Liver (tissue), 9 donors: ENCODE measurements around the gene SPTBN1. TPM values are rescaled to one million over a fixed set of nuclear protein-coding genes. Genes with fewer than 3 reads are reported as not detected.

Experiments used
- DNase-seq: peaks from one replicate; pipeline ENCODE4 v3.0.0-alpha.2; 2017; ENCODE audit warnings: low spot score
- H3K27ac ChIP-seq, 2 donors: one replicate each; pipeline ENCODE4 v1.7.0; 2013; ENCODE audit warnings: inconsistent platforms in 2 of 2, low read length in 2 of 2, control low read depth in 1 of 2, low read depth in 1 of 2, mild to moderate bottlenecking in 1 of 2
- H3K27me3 ChIP-seq, 4 donors: one replicate each; pipeline versions ENCODE4 v1.6.1 to v1.7.0; 2013; ENCODE audit warnings: low read length in 3 of 4, inconsistent platforms in 1 of 4, mild to moderate bottlenecking in 1 of 4, moderate library complexity in 1 of 4; ENCODE audit not compliant: control insufficient read depth in 4 of 4, insufficient read depth in 4 of 4
- H3K36me3 ChIP-seq, 4 donors: one replicate each; pipeline versions ENCODE4 v1.6.1 to v1.7.0; 2013; ENCODE audit warnings: low read length in 3 of 4, mild to moderate bottlenecking in 3 of 4, low read depth in 1 of 4, moderate library complexity in 1 of 4; ENCODE audit not compliant: control insufficient read depth in 4 of 4, insufficient read depth in 3 of 4
- H3K4me1 ChIP-seq, 4 donors: one replicate each; pipeline versions ENCODE4 v1.6.1 to v1.7.0; 2013; ENCODE audit warnings: low read length in 3 of 4, mild to moderate bottlenecking in 3 of 4, moderate library complexity in 1 of 4; ENCODE audit not compliant: control insufficient read depth in 4 of 4, insufficient read depth in 4 of 4
- H3K4me3 ChIP-seq, 3 donors: one replicate each; pipeline versions ENCODE4 v1.6.1 to v1.7.0; 2013; ENCODE audit warnings: low read length in 3 of 3, control low read depth in 1 of 3, low read depth in 1 of 3, mild to moderate bottlenecking in 1 of 3
- H3K9ac ChIP-seq, 2 donors: one replicate each; pipeline ENCODE4 v1.7.0; 2013; ENCODE audit warnings: low read length in 2 of 2, mild to moderate bottlenecking in 2 of 2, moderate library complexity in 2 of 2, control low read depth in 1 of 2, low read depth in 1 of 2
- H3K9me3 ChIP-seq, 4 donors: one replicate each; pipeline versions ENCODE4 v1.6.1 to v1.7.0; 2013; ENCODE audit warnings: low read length in 3 of 4; ENCODE audit not compliant: control insufficient read depth in 4 of 4
- EGR1 ChIP-seq, 2 donors: IDR thresholded peaks; 2 replicates each; pipeline ENCODE4 v1.6.1; 2016 to 2018; ENCODE audit warnings: antibody characterized with exemption in 2 of 2, low read depth in 2 of 2
- FOXA1 ChIP-seq: IDR thresholded peaks from 2 replicates; pipeline ENCODE4 v1.6.1; 2016; ENCODE audit warnings: antibody characterized with exemption
- FOXA2 ChIP-seq: IDR thresholded peaks from 2 replicates; pipeline ENCODE4 v1.6.1; 2016; ENCODE audit warnings: antibody characterized with exemption
- GABPA ChIP-seq, 2 donors: IDR thresholded peaks in 1 of 2; conservative IDR thresholded peaks in 1 of 2; 2 replicates each; pipeline ENCODE4 v1.6.1; 2016; ENCODE audit warnings: antibody characterized with exemption in 2 of 2, mild to moderate bottlenecking in 1 of 2, moderate library complexity in 1 of 2
- HNF4A ChIP-seq, 2 donors: conservative IDR thresholded peaks; 2 replicates each; pipeline ENCODE4 v1.6.1; 2016; ENCODE audit warnings: antibody characterized with exemption in 2 of 2, mild to moderate bottlenecking in 2 of 2
- HNF4G ChIP-seq: IDR thresholded peaks from 2 replicates; pipeline ENCODE4 v1.6.1; 2016; ENCODE audit warnings: antibody characterized with exemption
- JUND ChIP-seq, 2 donors: IDR thresholded peaks; 2 replicates each; pipeline ENCODE4 v1.6.1; 2016; ENCODE audit warnings: antibody characterized with exemption in 2 of 2
- NR2F2 ChIP-seq: IDR thresholded peaks from 2 replicates; pipeline ENCODE4 v1.6.1; 2016; ENCODE audit warnings: antibody characterized with exemption
- RAD21 ChIP-seq, 2 donors: IDR thresholded peaks; 2 replicates each; pipeline ENCODE4 v1.6.1; 2016; ENCODE audit warnings: antibody characterized with exemption in 2 of 2, mild to moderate bottlenecking in 2 of 2
- RXRA ChIP-seq, 2 donors: IDR thresholded peaks; 2 replicates each; pipeline ENCODE4 v1.6.1; 2017 to 2018; ENCODE audit warnings: antibody characterized with exemption in 2 of 2, mild to moderate bottlenecking in 1 of 2
- SP1 ChIP-seq: IDR thresholded peaks from 2 replicates; pipeline ENCODE4 v1.6.1; 2018; ENCODE audit warnings: antibody characterized with exemption, mild to moderate bottlenecking
- TAF1 ChIP-seq: conservative IDR thresholded peaks from 2 replicates; pipeline ENCODE4 v1.6.1; 2016; ENCODE audit warnings: antibody characterized with exemption, mild to moderate bottlenecking
- YY1 ChIP-seq: IDR thresholded peaks from 2 replicates; pipeline ENCODE4 v1.6.1; 2016; ENCODE audit warnings: antibody characterized with exemption, mild to moderate bottlenecking
- WGBS: extraction: QIAGEN DNeasy Blood & Tissue Kit; methylation state at CpG from one replicate; pipeline ENCODE4 v1.1.7; 2013; 5-methylcytosine and 5-hydroxymethylcytosine counted together
- polyA plus RNA-seq, 2 donors: library from polyadenylated mRNA; stranded (reverse) in 1 of 2; unstranded in 1 of 2; fragments of 200-250 nt in 1 of 2; fragments of >200 nt in 1 of 2; fragmentation: Nextera tagmentation in 1 of 2; extraction: Ambion mirVana in 1 of 2; gene quantifications; one replicate each; pipeline versions ENCODE4 v1.2.1 to v1.2.3, GENCODE V29; 2013 to 2015
- total RNA-seq, 2 donors: library from RNA; depleted of rRNA; stranded (reverse); fragments of >200 nt; gene quantifications; one replicate each; pipeline ENCODE4 v1.2.3, GENCODE V29; 2014
- TF ChIP-seq, protein P1 (sequence below): IDR thresholded peaks from 2 replicates; pipeline ENCODE4 v1.6.1; 2016; ENCODE audit warnings: antibody characterized with exemption
- TF ChIP-seq, protein P2 (sequence below): IDR thresholded peaks from 2 replicates; pipeline ENCODE4 v1.6.1; 2016; ENCODE audit warnings: antibody characterized with exemption, mild to moderate bottlenecking
- TF ChIP-seq, protein P3 (sequence below): IDR thresholded peaks from 2 replicates; pipeline ENCODE4 v1.6.1; 2016; ENCODE audit warnings: antibody characterized with exemption
- TF ChIP-seq, protein P4 (sequence below): fragments of 150-350 bp; IDR thresholded peaks from 2 replicates; pipeline ENCODE4 v1.5.1; 2017; ENCODE audit warnings: improper control_type of control experiment, low read depth, low read length; ENCODE audit not compliant: missing input control
- TF ChIP-seq, protein P5 (sequence below): IDR thresholded peaks from 2 replicates; pipeline ENCODE4 v1.6.1; 2016; ENCODE audit warnings: antibody characterized with exemption
- donor health status: healthy.
- donor health status: healthy.
- donor health status: healthy.
- donor health status: healthy.
- donor health status: healthy.

The SPTBN1 gene
- total and polyA plus RNA-seq, 4 donors, result 44.8 to 191 (median 75.9) TPM

DNA sequence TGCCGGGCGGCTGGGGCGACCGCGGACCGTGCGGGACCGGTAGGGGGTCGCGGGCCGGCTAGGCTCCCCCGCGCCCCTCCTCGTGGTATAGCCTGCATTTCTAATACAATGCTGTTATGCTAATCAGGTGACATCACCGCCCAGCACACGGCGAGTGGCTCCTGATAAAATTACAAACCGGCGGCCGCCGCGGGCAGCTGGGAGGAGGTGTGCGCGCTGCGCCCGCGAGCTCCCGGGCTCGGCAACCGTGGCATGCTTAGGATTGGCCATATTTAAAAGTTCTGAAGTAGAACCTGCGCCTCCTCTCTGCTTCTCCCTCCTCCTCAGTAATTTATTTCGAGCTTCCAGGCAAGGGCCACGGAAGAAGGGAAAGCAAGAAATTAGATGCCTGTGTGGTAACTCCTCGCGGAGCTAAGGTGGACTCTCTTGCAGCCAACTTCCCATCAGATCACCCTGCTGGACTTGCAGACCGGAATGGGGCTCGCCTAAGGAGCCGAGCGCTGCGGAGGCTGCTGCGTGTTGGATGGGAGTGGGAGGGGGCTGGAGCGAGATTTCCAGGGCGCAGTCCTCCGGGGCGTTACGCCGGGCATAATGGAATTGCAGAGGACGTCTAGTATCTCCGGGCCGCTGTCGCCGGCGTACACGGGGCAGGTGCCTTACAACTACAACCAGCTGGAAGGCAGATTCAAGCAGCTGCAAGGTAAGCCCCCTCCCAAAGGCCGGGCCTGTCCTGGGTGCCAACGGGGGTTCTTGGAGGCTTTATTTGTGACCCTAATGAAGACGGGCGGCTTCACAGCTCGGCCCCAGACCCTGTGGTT lies 102.3 kb downstream of the SPTBN1 start:
- peak; percentile 67 for DNase-seq
- Histone ChIP-seq H3K9me3 (no peaks in the 10 kb centered on the region), H3K36me3 (no peaks in the 10 kb centered on the region), H3K9ac (peak overlapping the region; percentile 98 to 100), H3K4me1 (peaks cover 10 to 46% (median 14%) of the 10 kb centered on the region in 4 donors), H3K27me3 (no peaks in the 10 kb centered on the region), H3K27ac (peak overlapping the region; percentile 96 to 99), H3K4me3 (peak overlapping the region; percentile 71 to 90 (median 87))
- TF ChIP-seq, protein P1, sequence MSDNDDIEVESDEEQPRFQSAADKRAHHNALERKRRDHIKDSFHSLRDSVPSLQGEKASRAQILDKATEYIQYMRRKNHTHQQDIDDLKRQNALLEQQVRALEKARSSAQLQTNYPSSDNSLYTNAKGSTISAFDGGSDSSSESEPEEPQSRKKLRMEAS, result no peak
- peak in 1 of 2 donors; percentile 31 for TF ChIP-seq JUND (IDR thresholded peaks at IDR 0.05)
- no peak for TF ChIP-seq FOXA2
- peak; percentile 68 for TF ChIP-seq YY1
- TF ChIP-seq TAF1, result peak; percentile 67
- TF ChIP-seq, protein P2, sequence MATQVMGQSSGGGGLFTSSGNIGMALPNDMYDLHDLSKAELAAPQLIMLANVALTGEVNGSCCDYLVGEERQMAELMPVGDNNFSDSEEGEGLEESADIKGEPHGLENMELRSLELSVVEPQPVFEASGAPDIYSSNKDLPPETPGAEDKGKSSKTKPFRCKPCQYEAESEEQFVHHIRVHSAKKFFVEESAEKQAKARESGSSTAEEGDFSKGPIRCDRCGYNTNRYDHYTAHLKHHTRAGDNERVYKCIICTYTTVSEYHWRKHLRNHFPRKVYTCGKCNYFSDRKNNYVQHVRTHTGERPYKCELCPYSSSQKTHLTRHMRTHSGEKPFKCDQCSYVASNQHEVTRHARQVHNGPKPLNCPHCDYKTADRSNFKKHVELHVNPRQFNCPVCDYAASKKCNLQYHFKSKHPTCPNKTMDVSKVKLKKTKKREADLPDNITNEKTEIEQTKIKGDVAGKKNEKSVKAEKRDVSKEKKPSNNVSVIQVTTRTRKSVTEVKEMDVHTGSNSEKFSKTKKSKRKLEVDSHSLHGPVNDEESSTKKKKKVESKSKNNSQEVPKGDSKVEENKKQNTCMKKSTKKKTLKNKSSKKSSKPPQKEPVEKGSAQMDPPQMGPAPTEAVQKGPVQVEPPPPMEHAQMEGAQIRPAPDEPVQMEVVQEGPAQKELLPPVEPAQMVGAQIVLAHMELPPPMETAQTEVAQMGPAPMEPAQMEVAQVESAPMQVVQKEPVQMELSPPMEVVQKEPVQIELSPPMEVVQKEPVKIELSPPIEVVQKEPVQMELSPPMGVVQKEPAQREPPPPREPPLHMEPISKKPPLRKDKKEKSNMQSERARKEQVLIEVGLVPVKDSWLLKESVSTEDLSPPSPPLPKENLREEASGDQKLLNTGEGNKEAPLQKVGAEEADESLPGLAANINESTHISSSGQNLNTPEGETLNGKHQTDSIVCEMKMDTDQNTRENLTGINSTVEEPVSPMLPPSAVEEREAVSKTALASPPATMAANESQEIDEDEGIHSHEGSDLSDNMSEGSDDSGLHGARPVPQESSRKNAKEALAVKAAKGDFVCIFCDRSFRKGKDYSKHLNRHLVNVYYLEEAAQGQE, result peak; percentile 70
- peak; percentile 6 to 14 for TF ChIP-seq RAD21 (IDR thresholded peaks at IDR 0.05)
- 1% methylated on average over 59 of the region's 59 CpGs for WGBS

DNA sequence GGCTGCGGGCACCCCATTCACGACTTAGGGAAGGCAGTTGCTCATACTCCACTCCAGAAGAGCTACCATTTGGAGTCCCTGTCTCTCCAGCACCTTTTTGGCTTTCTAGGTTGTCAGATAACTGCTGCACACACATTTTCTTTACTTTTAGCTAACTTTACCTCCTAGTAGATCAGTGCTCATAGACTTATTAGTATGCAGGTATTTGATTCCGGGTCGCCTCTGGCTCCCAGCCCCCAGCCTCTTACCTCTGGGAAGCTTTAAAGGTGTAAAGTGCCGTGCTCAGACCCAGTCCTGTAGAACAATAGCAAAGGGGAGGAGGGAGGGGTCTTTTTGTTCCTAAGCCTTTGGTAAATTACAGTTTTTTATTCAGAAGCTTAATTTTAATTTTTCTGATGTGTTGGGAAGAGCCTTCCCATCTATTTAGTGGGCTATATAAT lies 102.9 kb downstream of the SPTBN1 start:
- H3K27ac ChIP-seq, result peak overlapping the region; percentile 96 to 99
- no peaks in the 10 kb centered on the region for H3K9me3 ChIP-seq
- WGBS, result 7% methylated on average over 5 of the region's 5 CpGs
- peaks cover 12 to 50% (median 16%) of the 10 kb centered on the region in 4 donors for H3K4me1 ChIP-seq
- H3K4me3 ChIP-seq, result peak overlapping the region; percentile 71 to 90 (median 87)
- DNase-seq, result no peak
- no peaks in the 10 kb centered on the region for H3K27me3 ChIP-seq
- no peaks in the 10 kb centered on the region for H3K36me3 ChIP-seq
- TF ChIP-seq JUND (IDR thresholded peaks at IDR 0.05) (no peak), RAD21 (IDR thresholded peaks at IDR 0.05) (no peak), FOXA1 (no peak), GABPA (IDR thresholded peaks at IDR 0.05 in 1 of 2, conservative IDR thresholded peaks at IDR 0.05 in 1 of 2) (no peak), FOXA2 (no peak), HNF4G (no peak), YY1 (no peak), TAF1 (no peak), NR2F2 (no peak), HNF4A (conservative IDR thresholded peaks at IDR 0.05) (no peak), EGR1 (IDR thresholded peaks at IDR 0.05; ENCODE audit: low read depth in 2 of 2) (no peak), SP1 (no peak), RXRA (IDR thresholded peaks at IDR 0.05) (no peak)
- TF ChIP-seq, protein P3, sequence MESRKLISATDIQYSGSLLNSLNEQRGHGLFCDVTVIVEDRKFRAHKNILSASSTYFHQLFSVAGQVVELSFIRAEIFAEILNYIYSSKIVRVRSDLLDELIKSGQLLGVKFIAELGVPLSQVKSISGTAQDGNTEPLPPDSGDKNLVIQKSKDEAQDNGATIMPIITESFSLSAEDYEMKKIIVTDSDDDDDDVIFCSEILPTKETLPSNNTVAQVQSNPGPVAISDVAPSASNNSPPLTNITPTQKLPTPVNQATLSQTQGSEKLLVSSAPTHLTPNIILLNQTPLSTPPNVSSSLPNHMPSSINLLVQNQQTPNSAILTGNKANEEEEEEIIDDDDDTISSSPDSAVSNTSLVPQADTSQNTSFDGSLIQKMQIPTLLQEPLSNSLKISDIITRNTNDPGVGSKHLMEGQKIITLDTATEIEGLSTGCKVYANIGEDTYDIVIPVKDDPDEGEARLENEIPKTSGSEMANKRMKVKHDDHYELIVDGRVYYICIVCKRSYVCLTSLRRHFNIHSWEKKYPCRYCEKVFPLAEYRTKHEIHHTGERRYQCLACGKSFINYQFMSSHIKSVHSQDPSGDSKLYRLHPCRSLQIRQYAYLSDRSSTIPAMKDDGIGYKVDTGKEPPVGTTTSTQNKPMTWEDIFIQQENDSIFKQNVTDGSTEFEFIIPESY, result no peak
- TF ChIP-seq, protein P1, result no peak
- TF ChIP-seq, protein P4, sequence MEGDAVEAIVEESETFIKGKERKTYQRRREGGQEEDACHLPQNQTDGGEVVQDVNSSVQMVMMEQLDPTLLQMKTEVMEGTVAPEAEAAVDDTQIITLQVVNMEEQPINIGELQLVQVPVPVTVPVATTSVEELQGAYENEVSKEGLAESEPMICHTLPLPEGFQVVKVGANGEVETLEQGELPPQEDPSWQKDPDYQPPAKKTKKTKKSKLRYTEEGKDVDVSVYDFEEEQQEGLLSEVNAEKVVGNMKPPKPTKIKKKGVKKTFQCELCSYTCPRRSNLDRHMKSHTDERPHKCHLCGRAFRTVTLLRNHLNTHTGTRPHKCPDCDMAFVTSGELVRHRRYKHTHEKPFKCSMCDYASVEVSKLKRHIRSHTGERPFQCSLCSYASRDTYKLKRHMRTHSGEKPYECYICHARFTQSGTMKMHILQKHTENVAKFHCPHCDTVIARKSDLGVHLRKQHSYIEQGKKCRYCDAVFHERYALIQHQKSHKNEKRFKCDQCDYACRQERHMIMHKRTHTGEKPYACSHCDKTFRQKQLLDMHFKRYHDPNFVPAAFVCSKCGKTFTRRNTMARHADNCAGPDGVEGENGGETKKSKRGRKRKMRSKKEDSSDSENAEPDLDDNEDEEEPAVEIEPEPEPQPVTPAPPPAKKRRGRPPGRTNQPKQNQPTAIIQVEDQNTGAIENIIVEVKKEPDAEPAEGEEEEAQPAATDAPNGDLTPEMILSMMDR, result no peak
- TF ChIP-seq, protein P5, sequence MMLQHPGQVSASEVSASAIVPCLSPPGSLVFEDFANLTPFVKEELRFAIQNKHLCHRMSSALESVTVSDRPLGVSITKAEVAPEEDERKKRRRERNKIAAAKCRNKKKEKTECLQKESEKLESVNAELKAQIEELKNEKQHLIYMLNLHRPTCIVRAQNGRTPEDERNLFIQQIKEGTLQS, result no peak
- TF ChIP-seq, protein P2, result no peak
- peak overlapping the region; percentile 98 to 100 for H3K9ac ChIP-seq
